ENCODE results near the gene TRIM8. TPM values are rescaled to one million over a fixed set of nuclear protein-coding genes. Genes with fewer than 3 reads are reported as not detected.

Gene TRIM8
- total and polyA plus RNA-seq, 9 of the 15 experiments (the other 6 are each of a cell fraction or from before 2014, with no cell fraction given) = 1.7 to 26.0 (median 9.1) TPM

DNA sequence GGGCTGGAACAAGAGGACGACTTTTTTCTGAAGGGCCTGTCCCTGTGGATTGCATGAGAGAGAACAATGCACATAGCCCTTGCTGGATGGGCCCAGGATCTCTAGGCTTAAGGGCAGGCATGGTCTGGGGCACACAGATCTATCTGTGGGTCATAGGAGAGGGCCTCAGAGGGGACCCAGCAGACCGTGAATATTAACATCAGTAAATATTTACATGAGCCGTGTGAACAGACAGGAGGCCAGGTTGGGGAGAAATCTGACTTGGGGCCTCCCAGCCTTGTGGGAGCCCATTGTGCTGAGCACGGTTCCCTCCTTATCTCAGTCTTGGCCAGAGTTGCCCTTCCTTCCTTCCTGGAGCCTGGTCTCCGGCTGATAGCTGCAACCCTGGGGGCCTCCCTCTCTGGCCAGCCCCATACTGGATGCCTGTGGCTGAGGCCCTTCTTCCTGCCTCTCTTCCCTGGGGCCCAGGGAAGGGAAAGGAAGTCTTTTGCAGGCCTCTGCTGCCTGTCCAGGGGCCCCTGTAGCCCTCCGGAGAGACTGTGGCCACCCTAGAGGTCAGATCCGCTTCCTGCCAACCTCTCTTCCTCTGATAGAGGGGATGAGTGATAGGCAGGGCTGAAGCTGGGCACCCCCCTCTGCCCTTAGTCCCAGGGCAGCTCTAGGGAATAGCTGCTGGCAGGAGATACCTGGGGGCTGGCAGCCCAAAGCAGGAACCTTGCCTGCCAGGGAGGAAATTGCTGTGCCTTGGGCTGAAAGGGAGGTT is 44.5 kb upstream of the TRIM8 start (continued):
- TF ChIP-seq BCLAF1 (IDR thresholded peaks at IDR 0.05; ENCODE audit: borderline replicate concordance in 1 of 2, control insufficient read depth in 1 of 2, low read depth in 2 of 2, low read length in 1 of 2) = no peak
- no peak for TF ChIP-seq NUFIP1 (IDR thresholded peaks at IDR 0.05; ENCODE audit: partially characterized antibody)
- TF ChIP-seq ZBTB8A (IDR thresholded peaks at IDR 0.05; ENCODE audit: partially characterized antibody) = no peak
- TF ChIP-seq, protein P1, sequence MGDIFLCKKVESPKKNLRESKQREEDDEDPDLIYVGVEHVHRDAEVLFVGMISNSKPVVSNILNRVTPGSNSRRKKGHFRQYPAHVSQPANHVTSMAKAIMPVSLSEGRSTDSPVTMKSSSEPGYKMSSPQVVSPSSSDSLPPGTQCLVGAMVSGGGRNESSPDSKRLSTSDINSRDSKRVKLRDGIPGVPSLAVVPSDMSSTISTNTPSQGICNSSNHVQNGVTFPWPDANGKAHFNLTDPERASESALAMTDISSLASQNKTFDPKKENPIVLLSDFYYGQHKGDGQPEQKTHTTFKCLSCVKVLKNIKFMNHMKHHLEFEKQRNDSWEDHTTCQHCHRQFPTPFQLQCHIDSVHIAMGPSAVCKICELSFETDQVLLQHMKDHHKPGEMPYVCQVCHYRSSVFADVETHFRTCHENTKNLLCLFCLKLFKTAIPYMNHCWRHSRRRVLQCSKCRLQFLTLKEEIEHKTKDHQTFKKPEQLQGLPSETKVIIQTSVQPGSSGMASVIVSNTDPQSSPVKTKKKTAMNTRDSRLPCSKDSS (IDR thresholded peaks at IDR 0.05; ENCODE audit: low read depth, partially characterized antibody) = no peak
- no peak for TF ChIP-seq IFI16 (CRISPR knock-in tag; IDR thresholded peaks at IDR 0.05)
- peak; percentile 88 for TF ChIP-seq DMBX1 (CRISPR knock-in tag; IDR thresholded peaks at IDR 0.05; ENCODE audit: borderline replicate concordance)
- TF ChIP-seq ZNF668 (CRISPR knock-in tag; IDR thresholded peaks at IDR 0.05) = no peak
- no peak for TF ChIP-seq MLX (CRISPR knock-in tag; conservative IDR thresholded peaks at IDR 0.05)
- TF ChIP-seq POLR2G (IDR thresholded peaks at IDR 0.05; ENCODE audit: low read depth, low read length) = peak; percentile 59
- no peak for TF ChIP-seq ZNF140 (CRISPR knock-in tag; IDR thresholded peaks at IDR 0.05)
- peak; percentile 95; the same call in 1 of the 2 replicates for TF ChIP-seq RNF2 (IDR thresholded peaks at IDR 0.05)
- TF ChIP-seq TBL1XR1 (IDR thresholded peaks at IDR 0.05; ENCODE audit: low read length in 2 of 2) = peak in 1 of 2 experiments; percentile 81; a peak in 2 of 4 replicates
- TF ChIP-seq SMARCE1 (IDR thresholded peaks at IDR 0.05) = no peak; the same call in 1 of the 2 replicates
- TF ChIP-seq, protein P2, sequence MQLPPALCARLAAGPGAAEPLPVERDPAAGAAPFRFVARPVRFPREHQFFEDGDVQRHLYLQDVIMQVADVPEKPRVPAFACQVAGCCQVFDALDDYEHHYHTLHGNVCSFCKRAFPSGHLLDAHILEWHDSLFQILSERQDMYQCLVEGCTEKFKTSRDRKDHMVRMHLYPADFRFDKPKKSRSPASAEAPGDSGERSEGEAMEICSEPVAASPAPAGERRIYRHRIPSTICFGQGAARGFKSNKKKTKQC (CRISPR knock-in tag; IDR thresholded peaks at IDR 0.05) = no peak
- peak; percentile 81 for TF ChIP-seq HMGN3 (IDR thresholded peaks at IDR 0.05; ENCODE audit: borderline replicate concordance, extremely low read depth, insufficient read length, low read depth, low read length)
- TF ChIP-seq ZNF592 (IDR thresholded peaks at IDR 0.05) = peak; percentile 96
